HCT116 (cell line): ENCODE data around the gene TRIM61. TPM values are rescaled to one million over a fixed set of nuclear protein-coding genes. Genes with fewer than 3 reads are reported as not detected.
"Not testable (repeated sequence)": the region's sequence is repeated elsewhere in the genome, so short reads cannot be mapped to it uniquely, and the experiment has no call there.

ENCODE experiments used
- ATAC-seq: fragments of 200-7000 bp; cut with Tn5 transposase; 2 replicates; pipeline ENCODE4 v1.9.1; 2020; ENCODE audit warnings: mild to moderate bottlenecking, moderate library complexity
- BruUV-seq: library from RNA; stranded (reverse); fragments of 400-500 nt; replicated peaks from 2 replicates; lab custom pipeline; 2021; lab: Mats Ljungman, UMichigan
- CTCF ChIA-PET: fragments of 300-600 bp; sonication (Branson Sonifier 250); formaldehyde crosslinking; loops from one replicate; lab custom pipeline; 2021; ENCODE audit warnings: antibody characterized with exemption; lab: Charles Lee
- POLR2A ChIA-PET: fragments of 300-600, 350-600 bp; sonication (Branson Sonifier 250); formaldehyde crosslinking; loops from one replicate; lab custom pipeline; 2021; ENCODE audit warnings: antibody characterized with exemption; lab: Charles Lee
- RAD21 ChIA-PET, 2 experiments: fragments of 300-600 bp; sonication (Branson Sonifier 250); formaldehyde crosslinking; loops; one replicate each; lab custom pipeline; 2023; ENCODE audit warnings: low total read pairs in 2 of 2; ENCODE audit not compliant: uncharacterized antibody in 2 of 2, unreplicated experiment in 2 of 2, low non-redundant PET in 1 of 2; lab: Charles Lee
- DNase-seq: peaks from one replicate; pipeline ENCODE4 v3.0.0-alpha.2; 2010; ENCODE audit warnings: low read depth, low spot score
- H2AFZ ChIP-seq: fragments of 200-600 bp; shearing (Covaris generic), sonication (generic); 2 replicates; pipeline ENCODE4 v1.6.1; 2017; ENCODE audit warnings: low read depth, mixed run types, mixed read lengths, antibody characterized with exemption, low read length; ENCODE audit not compliant: poor library complexity, severe bottlenecking
- H3K27ac ChIP-seq: 2 replicates; pipeline ENCODE4 v1.5.1; 2012; ENCODE audit warnings: low read depth, low read length
- H3K27me3 ChIP-seq: fragments of 200-600 bp; sonication (generic); 2 replicates; pipeline ENCODE4 v1.6.1; 2016; ENCODE audit warnings: mixed run types, low read length, mixed read lengths; ENCODE audit not compliant: insufficient read depth
- H3K36me3 ChIP-seq, 2 experiments: fragments of 200-500 bp in 1 of 2; fragments of 200-600 bp in 1 of 2; sonication (Bioruptor generic) in 1 of 2; sonication (generic) in 1 of 2; 2 replicates each; pipeline versions ENCODE4 v1.5.1 to v1.6.1; 2014 to 2016; ENCODE audit warnings: low read length in 2 of 2, inconsistent platforms in 1 of 2, mixed read lengths in 1 of 2, mixed run types in 1 of 2; ENCODE audit not compliant: insufficient read depth in 2 of 2, control insufficient read depth in 1 of 2
- H3K4me1 ChIP-seq, 2 experiments: fragments of 200-600 bp in 1 of 2; sonication (generic) in 1 of 2; 2 replicates each; pipeline versions ENCODE4 v1.5.1 to v1.6.1; 2012 to 2017; ENCODE audit warnings: low read length in 2 of 2, inconsistent platforms in 1 of 2, mild to moderate bottlenecking in 1 of 2, mixed read lengths in 1 of 2, mixed run types in 1 of 2, moderate library complexity in 1 of 2; ENCODE audit not compliant: insufficient read depth in 2 of 2, control insufficient read depth in 1 of 2
- H3K4me2 ChIP-seq: fragments of 200-600 bp; sonication (generic); 2 replicates; pipeline ENCODE4 v1.6.1; 2017; ENCODE audit warnings: mixed run types, low read length, mixed read lengths
- H3K4me3 ChIP-seq, 2 experiments: fragments of 200-600 bp in 1 of 2; sonication (generic) in 1 of 2; replicated peaks in 1 of 2; 2 replicates each; pipeline ENCODE4 v1.5.1; 2011 to 2016; ENCODE audit warnings: low read length in 2 of 2, control low read depth in 1 of 2, low read depth in 1 of 2, mild to moderate bottlenecking in 1 of 2, mixed read lengths in 1 of 2, mixed run types in 1 of 2
- H3K79me2 ChIP-seq: fragments of 200-600 bp; sonication (generic); 2 replicates; pipeline ENCODE4 v1.6.1; 2017; ENCODE audit warnings: mild to moderate bottlenecking, mixed run types, low read length, moderate library complexity, mixed read lengths; ENCODE audit not compliant: insufficient read depth
- H3K9ac ChIP-seq: fragments of 200-600 bp; sonication (generic); 2 replicates; pipeline ENCODE4 v1.6.1; 2016; ENCODE audit warnings: low read length, mixed read lengths
- H3K9me2 ChIP-seq: fragments of 200-600 bp; sonication (generic), shearing (Covaris generic); 2 replicates; pipeline ENCODE4 v1.6.1; 2017; ENCODE audit warnings: mixed run types, mild to moderate bottlenecking, moderate library complexity; ENCODE audit not compliant: insufficient read depth
- H3K9me3 ChIP-seq, 2 experiments: fragments of 200-500 bp in 1 of 2; fragments of 200-600 bp in 1 of 2; sonication (Bioruptor generic) in 1 of 2; sonication (generic) in 1 of 2; 2 replicates each; pipeline ENCODE4 v1.6.1; 2014 to 2017; ENCODE audit warnings: low read length in 2 of 2, mixed read lengths in 2 of 2, inconsistent platforms in 1 of 2, low read depth in 1 of 2, mild to moderate bottlenecking in 1 of 2, mixed run types in 1 of 2, moderate library complexity in 1 of 2; ENCODE audit not compliant: control insufficient read depth in 1 of 2, insufficient read depth in 1 of 2
- H4K20me1 ChIP-seq: fragments of 200-600 bp; sonication (generic), shearing (Covaris generic); 2 replicates; pipeline ENCODE4 v1.6.1; 2017; ENCODE audit warnings: mixed run types, mild to moderate bottlenecking, moderate library complexity; ENCODE audit not compliant: insufficient read depth
- CBX3 ChIP-seq: IDR thresholded peaks from 2 replicates; pipeline ENCODE4 v1.6.1; 2012; ENCODE audit warnings: low read depth
- CEBPB ChIP-seq: IDR thresholded peaks from 2 replicates; pipeline ENCODE4 v1.6.1; 2012; ENCODE audit warnings: low read depth
- ELF1 ChIP-seq: IDR thresholded peaks from 2 replicates; pipeline ENCODE4 v1.6.1; 2012; ENCODE audit warnings: low read depth, borderline replicate concordance
- EZH2phosphoT487 ChIP-seq: fragments of 200-600 bp; IDR thresholded peaks from 2 replicates; pipeline ENCODE4 v1.6.1; 2018; ENCODE audit warnings: antibody characterized with exemption, borderline replicate concordance
- FOSL1 ChIP-seq: IDR thresholded peaks from 2 replicates; pipeline ENCODE4 v1.6.1; 2012; ENCODE audit warnings: low read depth
- POLR2A ChIP-seq: IDR thresholded peaks from 2 replicates; pipeline ENCODE4 v1.7.0; 2011; ENCODE audit warnings: borderline replicate concordance; ENCODE audit not compliant: insufficient read depth, insufficient read length; ENCODE audit errors: extremely low read depth
- POLR2AphosphoS5 ChIP-seq: IDR thresholded peaks from 2 replicates; pipeline ENCODE4 v1.6.1; 2011; ENCODE audit warnings: mild to moderate bottlenecking, low read depth, low read length, moderate library complexity
- SIN3A ChIP-seq: IDR thresholded peaks from 2 replicates; pipeline ENCODE4 v1.6.1; 2012; ENCODE audit warnings: low read depth
- SP1 ChIP-seq: IDR thresholded peaks from 2 replicates; pipeline ENCODE4 v1.6.1; 2012; ENCODE audit warnings: low read depth
- SRF ChIP-seq: IDR thresholded peaks from 2 replicates; pipeline ENCODE4 v1.6.1; 2012; ENCODE audit warnings: low read depth
- ZFX ChIP-seq: fragments of 450-650 bp; IDR thresholded peaks from 2 replicates; pipeline ENCODE4 v1.6.1; 2017
- intact Hi-C: fragments of 100-400 bp; cut with micrococcal nuclease; formaldehyde crosslinking; loops from 2 replicates; pipeline ENCODE4 v1.10.0; 2022
- total RNA-seq: library from RNA; stranded (reverse); gene quantifications from one replicate; pipeline ENCODE4 v1.2.1, GENCODE V29; 2021; ENCODE audit not compliant: unreplicated experiment
- TF ChIP-seq, protein P1 (sequence below): IDR thresholded peaks from 2 replicates; pipeline ENCODE4 v1.6.1; 2012
- TF ChIP-seq, protein P2 (sequence below), 3 experiments: fragments of 200-600 bp in 1 of 3; sonication (generic) in 1 of 3; IDR thresholded peaks in 2 of 3; conservative IDR thresholded peaks in 1 of 3; 2 replicates each; pipeline ENCODE4 v1.5.1; 2012 to 2017; ENCODE audit warnings: low read depth in 2 of 3, low read length in 2 of 3, antibody characterized with exemption in 1 of 3, borderline replicate concordance in 1 of 3, control low read depth in 1 of 3, mild to moderate bottlenecking in 1 of 3, mixed read lengths in 1 of 3, mixed run types in 1 of 3, moderate library complexity in 1 of 3; ENCODE audit not compliant: insufficient read depth in 1 of 3

Gene TRIM61
- total RNA-seq, 1 experiment from 2014 or later = 0.15 TPM

DNA sequence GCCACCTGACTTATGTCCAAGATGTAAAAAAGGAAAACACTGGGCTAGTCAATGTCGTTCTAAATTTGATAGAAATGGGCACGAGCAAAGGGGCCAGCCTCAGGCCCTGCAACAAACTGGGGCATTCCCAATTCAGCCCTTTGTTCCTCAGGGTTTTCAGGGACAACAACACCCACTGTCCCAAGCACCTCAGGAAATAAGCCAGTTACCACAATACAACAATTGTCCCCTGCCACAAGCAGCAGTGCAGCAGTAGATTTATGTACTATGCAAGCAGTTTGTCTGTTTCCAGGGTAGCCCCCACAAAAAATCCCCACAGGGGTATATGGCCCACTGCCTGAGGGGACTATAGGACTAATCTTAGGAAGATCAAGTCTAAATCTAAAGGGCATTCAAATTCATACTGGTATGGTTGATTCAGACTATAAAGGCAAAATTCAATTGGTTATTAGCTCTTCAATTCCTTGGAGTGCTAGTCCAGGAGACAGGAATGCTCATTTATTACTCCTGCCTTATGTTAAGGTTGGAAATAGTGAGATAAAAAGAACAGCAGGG is 21.1 kb upstream of the TRIM61 start:
- intact Hi-C loops = loop anchor here (10.0 kb wide), 1 partner anchor 1444 kb away; no protein-coding TSS in a partner anchor
- H3K4me3 ChIP-seq, H4K20me1 ChIP-seq, BruUV-seq, ATAC-seq, H3K36me3 ChIP-seq, POLR2A ChIA-PET, H3K4me2 ChIP-seq, H3K79me2 ChIP-seq, H2AFZ ChIP-seq, H3K9ac ChIP-seq, H3K9me2 ChIP-seq, DNase-seq, RAD21 ChIA-PET, H3K9me3 ChIP-seq, H3K27me3 ChIP-seq, H3K27ac ChIP-seq, H3K4me1 ChIP-seq: not testable (repeated sequence)
- CTCF ChIA-PET = interaction anchor here (0.5 kb wide), 1 partner anchor 78 kb away, joined by 3 read pairs; no protein-coding TSS in a partner anchor

DNA sequence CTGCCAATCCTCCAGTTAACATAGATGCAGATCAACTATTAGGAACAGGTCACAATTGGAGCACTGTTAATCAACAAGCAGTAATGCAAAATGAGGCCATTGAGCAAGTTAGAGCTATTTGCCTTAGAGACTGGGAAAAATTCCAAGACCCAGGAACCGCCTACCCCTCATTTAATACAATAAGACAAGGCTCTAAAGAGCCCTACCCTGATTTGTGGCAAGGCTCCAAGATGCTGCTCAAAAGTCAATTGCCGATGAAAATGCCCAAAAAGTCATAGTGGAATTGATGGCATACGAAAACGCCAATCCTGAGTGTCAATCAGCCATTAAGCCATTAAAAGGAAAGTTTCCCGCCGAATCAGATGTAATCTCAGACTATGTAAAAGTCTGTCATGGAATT is 20.5 kb upstream of the TRIM61 start:
- Histone ChIP-seq H3K9me2 (no peaks in the 10 kb centered on the region), H3K27me3 (no peaks in the 10 kb centered on the region), H3K27ac (no peak overlapping the region), H3K79me2 (no peaks in the 10 kb centered on the region), H3K4me3 (no peak overlapping the region), H3K9ac (no peak overlapping the region), H3K9me3 (no peaks in the 10 kb centered on the region), H4K20me1 (no peaks in the 10 kb centered on the region), H2AFZ (no peak overlapping the region), H3K4me1 (no peaks in the 10 kb centered on the region), H3K4me2 (no peak overlapping the region), H3K36me3 (no peaks in the 10 kb centered on the region)
- no peak for TF ChIP-seq ELF1
- POLR2A ChIA-PET = no interaction called here
- intact Hi-C loops = loop anchor here (1.0 to 10.0 kb wide), 4 partner anchors 60 to 1443 kb away; no protein-coding TSS in a partner anchor
- CTCF ChIA-PET = no interaction called here
- ATAC-seq (no peak), DNase-seq (no peak)
- RAD21 ChIA-PET = no interaction called here
- no TSS peak for BruUV-seq

DNA sequence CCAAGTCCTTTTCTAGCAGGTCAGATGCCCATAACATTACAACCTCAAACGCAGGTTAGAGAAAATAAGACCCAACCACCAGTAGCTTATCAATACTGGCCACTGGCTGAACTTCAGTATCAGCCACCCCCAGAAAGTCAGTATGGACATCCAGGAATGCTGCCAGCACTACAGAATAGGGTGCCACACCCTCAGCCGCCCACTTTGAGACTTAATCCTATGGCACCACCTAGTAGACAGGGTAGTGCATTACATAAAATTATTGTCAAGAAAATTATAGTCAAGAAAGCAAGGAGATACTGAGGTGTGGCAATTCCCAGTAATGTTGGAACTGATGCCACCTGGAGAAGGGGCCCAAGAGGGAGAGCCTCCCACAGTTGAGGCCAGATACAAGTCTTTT is 19.9 kb upstream of the TRIM61 start:
- Histone ChIP-seq H3K9me3 (no peaks in the 10 kb centered on the region), H3K9me2 (no peaks in the 10 kb centered on the region), H4K20me1 (no peaks in the 10 kb centered on the region), H3K4me2 (no peak overlapping the region), H3K27ac (no peak overlapping the region), H3K4me1 (no peaks in the 10 kb centered on the region), H3K4me3 (no peak overlapping the region), H3K79me2 (no peaks in the 10 kb centered on the region), H2AFZ (no peak overlapping the region), H3K9ac (no peak overlapping the region), H3K27me3 (no peaks in the 10 kb centered on the region), H3K36me3 (no peaks in the 10 kb centered on the region)
- intact Hi-C loops = loop anchor here (1.0 to 10.0 kb wide), 4 partner anchors 59 to 1443 kb away; no protein-coding TSS in a partner anchor
- ChIA-PET RAD21 (no interaction called here), POLR2A (no interaction called here), CTCF (no interaction called here)
- peak; percentile 40 for DNase-seq
- peak; percentile 91 for ATAC-seq
- no TSS peak for BruUV-seq
- TF ChIP-seq ZFX (no peak), POLR2AphosphoS5 (no peak), POLR2A (no peak), CBX3 (no peak), SIN3A (no peak), SRF (no peak), FOSL1 (no peak), EZH2phosphoT487 (no peak), CEBPB (no peak), SP1 (no peak)
- TF ChIP-seq, protein P1, sequence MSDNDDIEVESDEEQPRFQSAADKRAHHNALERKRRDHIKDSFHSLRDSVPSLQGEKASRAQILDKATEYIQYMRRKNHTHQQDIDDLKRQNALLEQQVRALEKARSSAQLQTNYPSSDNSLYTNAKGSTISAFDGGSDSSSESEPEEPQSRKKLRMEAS = no peak
- TF ChIP-seq, protein P2, sequence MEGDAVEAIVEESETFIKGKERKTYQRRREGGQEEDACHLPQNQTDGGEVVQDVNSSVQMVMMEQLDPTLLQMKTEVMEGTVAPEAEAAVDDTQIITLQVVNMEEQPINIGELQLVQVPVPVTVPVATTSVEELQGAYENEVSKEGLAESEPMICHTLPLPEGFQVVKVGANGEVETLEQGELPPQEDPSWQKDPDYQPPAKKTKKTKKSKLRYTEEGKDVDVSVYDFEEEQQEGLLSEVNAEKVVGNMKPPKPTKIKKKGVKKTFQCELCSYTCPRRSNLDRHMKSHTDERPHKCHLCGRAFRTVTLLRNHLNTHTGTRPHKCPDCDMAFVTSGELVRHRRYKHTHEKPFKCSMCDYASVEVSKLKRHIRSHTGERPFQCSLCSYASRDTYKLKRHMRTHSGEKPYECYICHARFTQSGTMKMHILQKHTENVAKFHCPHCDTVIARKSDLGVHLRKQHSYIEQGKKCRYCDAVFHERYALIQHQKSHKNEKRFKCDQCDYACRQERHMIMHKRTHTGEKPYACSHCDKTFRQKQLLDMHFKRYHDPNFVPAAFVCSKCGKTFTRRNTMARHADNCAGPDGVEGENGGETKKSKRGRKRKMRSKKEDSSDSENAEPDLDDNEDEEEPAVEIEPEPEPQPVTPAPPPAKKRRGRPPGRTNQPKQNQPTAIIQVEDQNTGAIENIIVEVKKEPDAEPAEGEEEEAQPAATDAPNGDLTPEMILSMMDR (IDR thresholded peaks at IDR 0.05 in 2 of 3, conservative IDR thresholded peaks at IDR 0.05 in 1 of 3; ENCODE audit: borderline replicate concordance in 1 of 3, insufficient read depth in 1 of 3, low read depth in 2 of 3, low read length in 2 of 3) = peak; percentile 23 to 59 (median 59); a peak in 4 of 6 replicates
